Body of pancreas (tissue), 4 donors: ENCODE measurements around the gene ENTPD8.

Experiments used
- POLR2A ChIP-seq, 3 donors: fragments of 450-650 bp; IDR thresholded peaks; one replicate each; pipeline ENCODE4 v1.6.1; 2016; ENCODE audit warnings: antibody characterized with exemption in 3 of 3, mild to moderate bottlenecking in 2 of 3
- TF ChIP-seq, protein P1 (sequence below), 7 experiments: fragments of 450-650 bp in 4 of 7; fragments of 200-600 bp in 3 of 7; sonication (generic) in 3 of 7; IDR thresholded peaks; one replicate each; pipeline ENCODE4 v1.5.1; 2016 to 2019; ENCODE audit warnings: antibody characterized with exemption in 7 of 7

DNA sequence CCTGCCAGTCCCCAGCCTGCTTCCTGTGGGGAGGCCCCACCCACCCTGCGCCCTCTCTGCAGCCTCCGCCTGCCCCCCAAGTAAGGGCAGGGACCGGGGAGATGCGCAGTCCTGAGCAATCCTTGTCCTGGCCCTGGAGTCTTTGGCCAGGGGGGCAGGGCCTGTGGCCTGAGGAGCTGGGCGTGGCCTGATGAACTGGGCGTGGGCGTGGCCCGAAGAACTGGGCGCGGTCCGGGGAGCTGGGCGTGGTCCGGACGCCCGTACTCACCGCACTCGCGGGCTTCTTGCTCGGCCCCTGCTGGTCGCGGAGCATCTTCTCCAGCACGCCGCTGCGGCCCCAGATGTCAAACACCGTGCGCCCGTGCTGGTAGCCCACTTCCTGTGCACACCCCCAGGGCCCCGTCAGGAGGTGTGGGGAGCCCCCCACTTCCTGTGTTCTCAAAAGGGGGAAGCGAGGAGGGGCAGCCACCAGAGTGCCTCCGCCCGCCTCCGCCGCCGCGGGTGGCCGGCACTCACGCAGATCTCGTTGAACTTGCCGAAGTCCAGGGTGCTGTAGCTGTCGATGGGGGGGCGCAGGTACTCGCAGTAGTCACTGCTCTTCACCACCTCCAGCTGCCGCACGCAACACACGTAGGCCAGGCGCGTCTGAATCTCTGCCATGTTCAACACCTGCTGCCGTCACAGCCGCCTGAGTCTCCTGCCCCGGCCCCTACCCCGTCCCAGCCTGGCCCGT is 20.7 kb upstream of the ENTPD8 start:
- TF ChIP-seq POLR2A (IDR thresholded peaks at IDR 0.05), result no peak
- TF ChIP-seq, protein P1, sequence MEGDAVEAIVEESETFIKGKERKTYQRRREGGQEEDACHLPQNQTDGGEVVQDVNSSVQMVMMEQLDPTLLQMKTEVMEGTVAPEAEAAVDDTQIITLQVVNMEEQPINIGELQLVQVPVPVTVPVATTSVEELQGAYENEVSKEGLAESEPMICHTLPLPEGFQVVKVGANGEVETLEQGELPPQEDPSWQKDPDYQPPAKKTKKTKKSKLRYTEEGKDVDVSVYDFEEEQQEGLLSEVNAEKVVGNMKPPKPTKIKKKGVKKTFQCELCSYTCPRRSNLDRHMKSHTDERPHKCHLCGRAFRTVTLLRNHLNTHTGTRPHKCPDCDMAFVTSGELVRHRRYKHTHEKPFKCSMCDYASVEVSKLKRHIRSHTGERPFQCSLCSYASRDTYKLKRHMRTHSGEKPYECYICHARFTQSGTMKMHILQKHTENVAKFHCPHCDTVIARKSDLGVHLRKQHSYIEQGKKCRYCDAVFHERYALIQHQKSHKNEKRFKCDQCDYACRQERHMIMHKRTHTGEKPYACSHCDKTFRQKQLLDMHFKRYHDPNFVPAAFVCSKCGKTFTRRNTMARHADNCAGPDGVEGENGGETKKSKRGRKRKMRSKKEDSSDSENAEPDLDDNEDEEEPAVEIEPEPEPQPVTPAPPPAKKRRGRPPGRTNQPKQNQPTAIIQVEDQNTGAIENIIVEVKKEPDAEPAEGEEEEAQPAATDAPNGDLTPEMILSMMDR (IDR thresholded peaks at IDR 0.05), result no peak
